ENCODE data around the gene MACF1. TPM values are rescaled to one million over a fixed set of nuclear protein-coding genes. Genes with fewer than 3 reads are reported as not detected.
A peak's percentile ranks its signal among the peaks of the same experiment; 100 is the strongest.

The MACF1 gene
- total RNA-seq, 1 donor = 554 TPM

GRCh38 chr1:39243302-39243701, 38.8 kb downstream of the MACF1 start:
- no peak for DNase-seq (ENCODE audit: low read depth)
- TF ChIP-seq CTCF (IDR thresholded peaks at IDR 0.05; ENCODE audit: insufficient read depth, low read depth, low read length) = no peak
- H3K4me3 ChIP-seq (ENCODE audit: low read depth, low read length) = no peak overlapping the region

- no peak for TF ChIP-seq CTCF (IDR thresholded peaks at IDR 0.05; ENCODE audit: insufficient read depth, low read depth, low read length)
- no peak overlapping the region for H3K4me3 ChIP-seq (ENCODE audit: low read depth, low read length)
- DNase-seq (ENCODE audit: low read depth) = peak; percentile 41
Measured at GRCh38 chr1:39250460-39251240, 46.2 kb downstream of the MACF1 start.

GRCh38 chr1:39255222-39255621, 50.7 kb downstream of the MACF1 start:
- TF ChIP-seq CTCF (IDR thresholded peaks at IDR 0.05; ENCODE audit: insufficient read depth, low read depth, low read length) = no peak
- no peak for DNase-seq (ENCODE audit: low read depth)
- no peak overlapping the region for H3K4me3 ChIP-seq (ENCODE audit: low read depth, low read length)

GRCh38 chr1:39258146-39258924, 53.8 kb downstream of the MACF1 start:
- DNase-seq (ENCODE audit: low read depth) = peak; percentile 69
- TF ChIP-seq CTCF (IDR thresholded peaks at IDR 0.05; ENCODE audit: insufficient read depth, low read depth, low read length) = peak; percentile 82
- no peak overlapping the region for H3K4me3 ChIP-seq (ENCODE audit: low read depth, low read length)

- no peak for DNase-seq (ENCODE audit: low read depth)
- no peak overlapping the region for H3K4me3 ChIP-seq (ENCODE audit: low read depth, low read length)
- no peak for TF ChIP-seq CTCF (IDR thresholded peaks at IDR 0.05; ENCODE audit: insufficient read depth, low read depth, low read length)
Measured at GRCh38 chr1:39258925-39259244, 54.4 kb downstream of the MACF1 start.

GRCh38 chr1:39261712-39262221, 57.3 kb downstream of the MACF1 start:
- TF ChIP-seq CTCF (IDR thresholded peaks at IDR 0.05; ENCODE audit: insufficient read depth, low read depth, low read length) = no peak
- DNase-seq (ENCODE audit: low read depth) = peak; percentile 82
- H3K4me3 ChIP-seq (ENCODE audit: low read depth, low read length) = no peak overlapping the region
